ENCODE results near the gene POLR2A. TPM values are rescaled to one million over a fixed set of nuclear protein-coding genes. Genes with fewer than 3 reads are reported as not detected.
A peak's percentile ranks its signal among the peaks of the same experiment; 100 is the strongest.

Gene POLR2A
- total and polyA plus RNA-seq, 2 of the 13 experiments (the other 11 are each of a cell fraction or from before 2014, with no cell fraction given): 17.8 to 18.3 TPM

GRCh38 chr17:7444682-7445618, 39.2 kb upstream of the POLR2A start, which contains the start of gene CHRNB1 (continued):
- TF ChIP-seq POLR2AphosphoS5 (IDR thresholded peaks at IDR 0.05; ENCODE audit: low read depth, low read length) (peak; percentile 62), ZNF101 (CRISPR knock-in tag; IDR thresholded peaks at IDR 0.05; ENCODE audit: borderline replicate concordance, low read depth) (no peak), NAIF1 (CRISPR knock-in tag; IDR thresholded peaks at IDR 0.05; ENCODE audit: borderline replicate concordance) (no peak), GMEB2 (CRISPR knock-in tag; IDR thresholded peaks at IDR 0.05; ENCODE audit: low read depth) (no peak), UBTF (CRISPR knock-in tag; IDR thresholded peaks at IDR 0.05) (peak; percentile 60), ZNF280D (CRISPR knock-in tag; IDR thresholded peaks at IDR 0.05) (0 out of 2 replicates have a peak, but pooled peaks have one; percentile 15), TFDP2 (CRISPR knock-in tag; IDR thresholded peaks at IDR 0.05) (peak; percentile 50; the same call in 1 of the 2 replicates), ZNF510 (CRISPR knock-in tag; IDR thresholded peaks at IDR 0.05; ENCODE audit: low read depth) (no peak), ZNF784 (CRISPR knock-in tag; IDR thresholded peaks at IDR 0.05; ENCODE audit: borderline replicate concordance) (no peak; the same call in 1 of the 2 replicates), ZNF709 (CRISPR knock-in tag; IDR thresholded peaks at IDR 0.05) (peak; percentile 38; the same call in 1 of the 2 replicates)

Measured in HepG2 (cell line).